K562 (cell line): ENCODE results near the gene ERMP1. TPM values are rescaled to one million over a fixed set of nuclear protein-coding genes. Genes with fewer than 3 reads are reported as not detected.

Experiments used
- AFF4 ChIP-seq: sonication (generic); formaldehyde crosslinking; IDR thresholded peaks from 2 replicates; pipeline ENCODE4 v1.8.0; 2023; ENCODE audit warnings: mild to moderate bottlenecking, missing genetic modification reagents
- ATF7 ChIP-seq: fragments of 450-650 bp; IDR thresholded peaks from 2 replicates; pipeline ENCODE4 v1.7.1; 2014; ENCODE audit warnings: mild to moderate bottlenecking, moderate library complexity
- CBFB ChIP-seq: sonication (generic); formaldehyde crosslinking; IDR thresholded peaks from 2 replicates; pipeline ENCODE4 v1.4.0; 2020; ENCODE audit warnings: mild to moderate bottlenecking, missing genetic modification reagents
- FIP1L1 ChIP-seq: fragments of 200-400 bp; formaldehyde crosslinking; IDR thresholded peaks from 2 replicates; pipeline ENCODE4 v1.6.1; 2018; ENCODE audit warnings: mild to moderate bottlenecking, low read depth, low read length; ENCODE audit not compliant: poor library complexity, severe bottlenecking
- FOXK1 ChIP-seq: sonication (generic); formaldehyde crosslinking; IDR thresholded peaks from 2 replicates; pipeline ENCODE4 v1.8.0; 2022; ENCODE audit warnings: missing genetic modification reagents, mild to moderate bottlenecking, borderline replicate concordance
- HCFC1 ChIP-seq: IDR thresholded peaks from 2 replicates; pipeline ENCODE4 v1.6.1; 2012; ENCODE audit warnings: low read depth, low read length, improper control_type of control experiment
- OTX1 ChIP-seq: fragments of 450-650 bp; formaldehyde crosslinking; IDR thresholded peaks from 2 replicates; pipeline ENCODE4 v1.4.0; 2022; ENCODE audit warnings: mild to moderate bottlenecking
- POLR3A ChIP-seq: IDR thresholded peaks from 2 replicates; pipeline ENCODE4 v1.6.1; 2011; ENCODE audit warnings: borderline replicate concordance, mild to moderate bottlenecking, moderate library complexity; ENCODE audit not compliant: insufficient read length, insufficient read depth; ENCODE audit errors: extremely low read depth
- PRPF4 ChIP-seq: fragments of 200-400 bp; formaldehyde crosslinking; IDR thresholded peaks from one replicate; pipeline ENCODE4 v1.6.1; 2017; ENCODE audit warnings: low read length, low read depth, mild to moderate bottlenecking; ENCODE audit not compliant: insufficient read depth, poor library complexity, severe bottlenecking
- SRF ChIP-seq, 2 experiments: fragments of 250-450, 450-650 bp in 1 of 2; sonication (Bioruptor Pico) in 1 of 2; sonication (generic) in 1 of 2; formaldehyde crosslinking; IDR thresholded peaks; 2 replicates each; pipeline versions ENCODE4 v1.5.0 to v1.5.1; 2020 to 2022; ENCODE audit warnings: mild to moderate bottlenecking in 1 of 2, missing genetic modification reagents in 1 of 2
- polyA plus RNA-seq, 8 experiments: library from polyadenylated mRNA; depleted of rRNA in 4 of 8; stranded (reverse) in 5 of 8; unstranded in 3 of 8; fragments of >200 nt; fragmentation: Nextera tagmentation in 2 of 8; fragmentation: Illumina TruSeq in 1 of 8; extraction: Ambion mirVana in 2 of 8; extraction: Trizol in 1 of 8; gene quantifications; 2 replicates each; pipeline versions ENCODE4 v1.2.1 to v1.2.3, GENCODE V29; 2011 to 2014; ENCODE audit warnings: inconsistent platforms in 1 of 8, missing spikeins in 1 of 8
- total RNA-seq, 7 experiments: library from RNA; depleted of rRNA in 6 of 7; stranded (reverse); fragments of >200 nt in 6 of 7; fragmentation: Illumina TruSeq in 2 of 7; extraction: Trizol in 2 of 7; gene quantifications; 2 replicates each; pipeline versions ENCODE4 v1.2.1 to v1.2.3, GENCODE V29; 2011 to 2021; ENCODE audit warnings: low replicate concordance in 1 of 7
- TF ChIP-seq, protein P1 (sequence below), 2 experiments: IDR thresholded peaks; 2 replicates each; pipeline ENCODE4 v1.6.1; 2012; ENCODE audit warnings: improper control_type of control experiment in 2 of 2, low read depth in 2 of 2, low read length in 2 of 2, borderline replicate concordance in 1 of 2
- TF ChIP-seq, protein P2 (sequence below), 2 experiments: fragments of 450-650 bp; conservative IDR thresholded peaks; 2 replicates each; pipeline ENCODE4 v1.6.1; 2017; ENCODE audit warnings: mild to moderate bottlenecking in 2 of 2, moderate library complexity in 2 of 2
- TF ChIP-seq, protein P3 (sequence below): fragments of 250-450 bp; sonication (Bioruptor Pico); IDR thresholded peaks from 2 replicates; pipeline ENCODE4 v1.8.0; 2021; ENCODE audit warnings: borderline replicate concordance, mild to moderate bottlenecking, moderate library complexity; ENCODE audit not compliant: poor library complexity, severe bottlenecking
- TF ChIP-seq, protein P4 (sequence below), 2 experiments: fragments of 450-650 bp; IDR thresholded peaks; 2 replicates each; pipeline ENCODE4 v1.6.1; 2016

Gene ERMP1
- total and polyA plus RNA-seq, 9 of the 15 experiments (the other 6 are each of a cell fraction or from before 2014, with no cell fraction given), result 2.5 to 26.3 (median 12.6) TPM

DNA sequence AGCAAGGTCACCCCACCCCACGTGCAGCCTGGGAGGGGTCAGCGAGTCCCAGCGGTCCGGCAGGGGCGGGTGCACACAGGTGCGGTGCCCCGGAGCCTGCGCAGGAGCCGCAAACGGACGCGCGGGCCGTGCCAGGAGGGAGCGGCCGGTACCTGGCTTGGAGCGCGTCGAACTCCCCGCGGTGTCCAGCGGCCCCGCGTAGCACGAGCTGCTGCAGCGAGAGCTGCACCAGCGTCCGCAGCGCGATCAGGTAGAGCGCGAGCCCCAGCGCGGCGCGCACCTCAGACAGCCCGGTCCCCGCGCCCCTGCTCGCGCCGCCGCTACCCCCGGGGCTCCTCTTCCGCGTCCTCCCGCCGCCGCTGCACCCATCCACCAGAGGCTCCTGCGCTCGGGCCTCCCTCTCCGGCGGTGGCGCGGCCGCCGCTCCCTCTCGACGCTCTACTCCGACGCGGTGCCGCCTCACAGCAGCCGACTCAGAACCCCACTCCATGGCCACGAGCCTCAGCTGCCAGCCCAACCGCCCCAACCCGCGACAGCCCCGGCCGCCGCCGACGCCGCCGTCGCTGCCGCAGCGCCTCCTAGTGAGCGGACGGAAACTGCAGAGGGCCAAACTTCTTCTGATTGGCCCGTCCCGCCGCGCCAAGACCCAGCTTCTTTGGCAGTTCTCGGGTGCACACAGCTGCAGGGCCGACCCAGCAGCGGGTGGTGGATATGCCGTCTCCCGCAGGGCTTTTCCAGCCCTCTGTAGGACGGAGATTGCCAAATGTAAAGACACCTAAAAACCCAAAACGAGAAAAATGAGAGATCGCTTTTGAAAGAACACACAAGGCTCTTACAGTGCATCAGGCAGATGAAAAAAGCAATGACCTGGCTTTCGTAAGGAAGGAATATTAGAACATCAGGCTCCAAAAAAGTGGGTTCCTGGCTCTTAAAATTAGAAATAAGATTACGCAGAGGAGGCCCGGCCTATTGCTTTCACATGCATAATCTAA lies at the start of gene ERMP1 (continued):
- TF ChIP-seq, protein P1, sequence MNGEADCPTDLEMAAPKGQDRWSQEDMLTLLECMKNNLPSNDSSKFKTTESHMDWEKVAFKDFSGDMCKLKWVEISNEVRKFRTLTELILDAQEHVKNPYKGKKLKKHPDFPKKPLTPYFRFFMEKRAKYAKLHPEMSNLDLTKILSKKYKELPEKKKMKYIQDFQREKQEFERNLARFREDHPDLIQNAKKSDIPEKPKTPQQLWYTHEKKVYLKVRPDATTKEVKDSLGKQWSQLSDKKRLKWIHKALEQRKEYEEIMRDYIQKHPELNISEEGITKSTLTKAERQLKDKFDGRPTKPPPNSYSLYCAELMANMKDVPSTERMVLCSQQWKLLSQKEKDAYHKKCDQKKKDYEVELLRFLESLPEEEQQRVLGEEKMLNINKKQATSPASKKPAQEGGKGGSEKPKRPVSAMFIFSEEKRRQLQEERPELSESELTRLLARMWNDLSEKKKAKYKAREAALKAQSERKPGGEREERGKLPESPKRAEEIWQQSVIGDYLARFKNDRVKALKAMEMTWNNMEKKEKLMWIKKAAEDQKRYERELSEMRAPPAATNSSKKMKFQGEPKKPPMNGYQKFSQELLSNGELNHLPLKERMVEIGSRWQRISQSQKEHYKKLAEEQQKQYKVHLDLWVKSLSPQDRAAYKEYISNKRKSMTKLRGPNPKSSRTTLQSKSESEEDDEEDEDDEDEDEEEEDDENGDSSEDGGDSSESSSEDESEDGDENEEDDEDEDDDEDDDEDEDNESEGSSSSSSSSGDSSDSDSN (IDR thresholded peaks at IDR 0.05; ENCODE audit: borderline replicate concordance in 1 of 2, low read depth in 2 of 2, low read length in 2 of 2), result peak; percentile 41 to 75; a peak in 3 of 4 replicates
- TF ChIP-seq ATF7 (peak; percentile 32; the same call in 1 of the 2 replicates), OTX1 (no peak), SRF (CRISPR knock-in tag; IDR thresholded peaks at IDR 0.05) (0 out of 4 replicates have a peak, but pooled peaks of 1 of the 2 experiments have one; percentile 43), CBFB (CRISPR knock-in tag) (no peak), FIP1L1 (peak; percentile 77), FOXK1 (CRISPR knock-in tag) (no peak), HCFC1 (0 out of 2 replicates have a peak, but pooled peaks have one; percentile 36), PRPF4 (no peak), POLR3A (no peak), AFF4 (CRISPR knock-in tag) (no peak)
- TF ChIP-seq, protein P2, sequence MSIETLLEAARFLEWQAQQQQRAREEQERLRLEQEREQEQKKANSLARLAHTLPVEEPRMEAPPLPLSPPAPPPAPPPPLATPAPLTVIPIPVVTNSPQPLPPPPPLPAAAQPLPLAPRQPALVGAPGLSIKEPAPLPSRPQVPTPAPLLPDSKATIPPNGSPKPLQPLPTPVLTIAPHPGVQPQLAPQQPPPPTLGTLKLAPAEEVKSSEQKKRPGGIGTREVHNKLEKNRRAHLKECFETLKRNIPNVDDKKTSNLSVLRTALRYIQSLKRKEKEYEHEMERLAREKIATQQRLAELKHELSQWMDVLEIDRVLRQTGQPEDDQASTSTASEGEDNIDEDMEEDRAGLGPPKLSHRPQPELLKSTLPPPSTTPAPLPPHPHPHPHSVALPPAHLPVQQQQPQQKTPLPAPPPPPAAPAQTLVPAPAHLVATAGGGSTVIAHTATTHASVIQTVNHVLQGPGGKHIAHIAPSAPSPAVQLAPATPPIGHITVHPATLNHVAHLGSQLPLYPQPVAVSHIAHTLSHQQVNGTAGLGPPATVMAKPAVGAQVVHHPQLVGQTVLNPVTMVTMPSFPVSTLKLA (conservative IDR thresholded peaks at IDR 0.05), result peak in 1 of 2 experiments; percentile 42; a peak in 1 of 4 replicates
- TF ChIP-seq, protein P3, sequence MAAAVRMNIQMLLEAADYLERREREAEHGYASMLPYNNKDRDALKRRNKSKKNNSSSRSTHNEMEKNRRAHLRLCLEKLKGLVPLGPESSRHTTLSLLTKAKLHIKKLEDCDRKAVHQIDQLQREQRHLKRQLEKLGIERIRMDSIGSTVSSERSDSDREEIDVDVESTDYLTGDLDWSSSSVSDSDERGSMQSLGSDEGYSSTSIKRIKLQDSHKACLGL (CRISPR knock-in tag), result no peak
- TF ChIP-seq, protein P4, sequence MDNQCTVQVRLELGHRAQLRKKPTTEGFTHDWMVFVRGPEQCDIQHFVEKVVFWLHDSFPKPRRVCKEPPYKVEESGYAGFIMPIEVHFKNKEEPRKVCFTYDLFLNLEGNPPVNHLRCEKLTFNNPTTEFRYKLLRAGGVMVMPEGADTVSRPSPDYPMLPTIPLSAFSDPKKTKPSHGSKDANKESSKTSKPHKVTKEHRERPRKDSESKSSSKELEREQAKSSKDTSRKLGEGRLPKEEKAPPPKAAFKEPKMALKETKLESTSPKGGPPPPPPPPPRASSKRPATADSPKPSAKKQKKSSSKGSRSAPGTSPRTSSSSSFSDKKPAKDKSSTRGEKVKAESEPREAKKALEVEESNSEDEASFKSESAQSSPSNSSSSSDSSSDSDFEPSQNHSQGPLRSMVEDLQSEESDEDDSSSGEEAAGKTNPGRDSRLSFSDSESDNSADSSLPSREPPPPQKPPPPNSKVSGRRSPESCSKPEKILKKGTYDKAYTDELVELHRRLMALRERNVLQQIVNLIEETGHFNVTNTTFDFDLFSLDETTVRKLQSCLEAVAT (IDR thresholded peaks at IDR 0.05), result no peak
